ENCODE results near the gene USP33.
"Not testable (repeated sequence)": the region's sequence is repeated elsewhere in the genome, so short reads cannot be mapped to it uniquely, and the experiment has no call there.

The USP33 gene

DNA sequence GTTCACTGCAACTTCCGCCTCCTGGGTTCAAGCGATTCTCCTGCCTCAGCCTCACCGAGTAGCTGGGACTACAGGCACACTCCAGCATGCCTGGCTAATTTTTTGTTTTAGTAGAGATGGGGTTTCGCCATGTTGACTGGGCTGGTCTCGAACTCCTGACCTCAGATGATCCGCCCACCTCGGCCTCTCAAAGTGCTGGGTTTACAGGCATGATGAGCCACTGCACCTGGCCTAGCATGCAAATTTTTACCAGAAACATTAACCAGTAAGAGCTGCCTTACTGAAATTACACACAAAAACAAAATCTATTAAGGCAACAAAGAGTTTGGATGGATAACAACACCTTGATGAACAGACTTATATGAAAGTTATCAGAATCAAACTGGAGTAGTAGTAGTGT lies 89.3 kb downstream of the USP33 start:
- DNase-seq = no peak

DNA sequence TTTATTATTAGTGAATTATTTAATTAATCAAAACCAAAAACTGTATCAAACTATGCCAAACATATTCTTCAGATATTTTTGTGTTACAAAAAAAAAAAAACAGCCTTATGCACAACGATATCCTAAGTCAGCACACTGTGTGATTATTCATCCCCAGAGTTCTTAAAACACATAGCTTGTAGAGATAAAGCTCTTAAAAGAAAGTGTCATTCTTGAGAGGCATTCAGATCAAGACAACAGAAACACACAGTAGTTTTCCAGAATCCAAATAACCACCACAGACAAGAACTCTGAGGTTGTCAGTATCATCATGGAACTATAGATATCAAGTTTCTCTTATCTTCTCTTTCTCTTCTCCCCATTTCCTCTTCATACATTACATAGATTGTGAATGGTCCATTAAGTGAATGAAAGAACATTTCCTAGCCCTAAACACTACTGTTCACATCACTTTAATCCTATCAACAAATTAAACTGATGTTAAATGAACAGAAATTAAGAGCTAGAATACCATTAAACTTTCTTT lies 90.7 kb downstream of the USP33 start:
- no peak for DNase-seq

GRCh38 chr1:77664939-77665516 lies 94.6 kb downstream of the USP33 start:
- no peak for DNase-seq

GRCh38 chr1:77661696-77662095 lies 98.0 kb downstream of the USP33 start:
- no peak for DNase-seq

DNA sequence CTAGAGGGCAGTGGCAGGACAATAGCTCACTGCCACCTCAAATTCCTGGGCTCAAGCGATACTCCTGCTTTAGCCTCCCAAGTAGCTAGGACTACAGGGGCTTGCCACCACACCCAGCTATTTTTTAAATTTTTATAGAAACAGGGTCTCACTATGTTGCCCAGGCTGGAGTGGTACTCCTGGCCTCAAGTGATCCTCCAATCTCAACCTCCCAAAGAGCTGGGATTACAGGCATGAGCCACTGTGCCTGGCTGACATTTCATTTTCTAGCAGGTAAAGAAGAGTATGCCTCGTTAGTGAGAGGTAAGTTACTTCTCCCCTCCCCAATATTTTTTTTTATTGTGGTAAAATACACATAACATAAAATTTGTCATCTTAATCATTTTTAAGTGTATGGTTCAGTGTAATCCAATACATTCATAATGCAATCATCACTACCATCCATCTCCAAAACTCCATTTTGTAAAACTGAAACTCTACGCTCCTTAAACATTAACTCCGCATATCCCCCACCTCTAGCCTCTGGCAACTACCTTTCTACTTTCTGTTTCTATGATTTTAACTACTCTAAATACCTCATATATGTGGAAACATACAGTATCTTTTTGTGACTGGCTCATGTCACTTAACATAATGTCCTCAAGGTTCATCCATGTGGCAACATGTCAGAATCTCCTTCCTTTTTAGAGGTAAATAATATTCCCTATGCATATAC lies 99.6 kb downstream of the USP33 start:
- DNase-seq = no peak

- DNase-seq = no peak
These were observed 101.4 kb downstream of the USP33 start for GRCh38 chr1:77658271-77658670.

GRCh38 chr1:77655431-77655974 lies 104.1 kb downstream of the USP33 start:
- no peak for DNase-seq

GRCh38 chr1:77652970-77653516 lies 106.6 kb downstream of the USP33 start:
- no peak for DNase-seq

- no peak for DNase-seq
These were observed 107.4 kb downstream of the USP33 start for GRCh38 chr1:77652268-77652667.

DNA sequence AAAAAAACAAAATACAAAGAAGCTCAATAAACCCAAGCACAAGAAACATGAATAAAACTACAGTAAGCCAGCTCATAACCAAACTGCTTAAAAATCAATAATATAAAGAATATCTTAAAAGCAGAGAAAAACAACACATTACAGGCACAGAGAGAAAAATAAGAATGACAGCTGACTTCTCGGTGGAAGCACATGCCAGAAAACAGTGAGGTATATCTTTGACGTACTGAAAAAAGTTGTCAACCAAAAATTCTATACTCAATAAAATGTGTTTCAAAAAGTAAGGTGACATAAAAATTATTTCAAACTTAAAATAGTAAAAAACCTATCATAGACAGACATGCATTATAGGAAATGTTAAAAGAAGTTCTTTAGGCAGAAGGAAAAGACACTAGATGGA lies 110.5 kb downstream of the USP33 start:
- DNase-seq = no peak

DNA sequence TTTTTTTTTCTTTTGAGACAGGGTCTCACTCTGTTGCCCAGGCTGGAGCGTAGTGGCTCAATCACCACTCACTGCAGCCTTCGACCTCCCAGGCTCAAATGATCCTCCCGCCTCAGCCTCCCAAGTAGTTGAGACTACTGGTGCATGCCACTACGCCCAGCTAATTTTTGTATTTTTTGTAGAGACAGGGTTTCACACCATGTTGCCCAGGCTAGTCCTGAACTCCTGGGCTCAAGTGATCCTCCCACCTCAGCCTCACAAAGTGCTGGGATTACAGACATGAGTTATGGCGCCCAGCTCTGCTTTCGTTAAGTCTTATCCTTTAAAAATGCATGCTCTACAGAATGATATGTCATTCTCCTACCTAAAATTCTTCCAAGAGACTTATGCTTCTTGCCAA lies 113.4 kb downstream of the USP33 start:
- DNase-seq = not testable (repeated sequence)
